ENCODE data around the gene POLD4. TPM values are rescaled to one million over a fixed set of nuclear protein-coding genes. Genes with fewer than 3 reads are reported as not detected.

Gene POLD4
- total RNA-seq, 1 donor from 2014 or later: 80.0 TPM

- Histone ChIP-seq H3K4me1 (peaks cover 19% of the 10 kb centered on the region), H3K9me3 (no peaks in the 10 kb centered on the region), H3K27me3 (no peaks in the 10 kb centered on the region), H3K27ac (no peak overlapping the region), H3K4me3 (no peak overlapping the region), H3K36me3 (no peaks in the 10 kb centered on the region)
- TF ChIP-seq POLR2A (IDR thresholded peaks at IDR 0.05) (no peak), POLR2AphosphoS5 (IDR thresholded peaks at IDR 0.05; ENCODE audit: insufficient read depth in 1 of 2, low read depth in 1 of 2) (no peak), CTCF (IDR thresholded peaks at IDR 0.05) (peak in 1 of 3 experiments; percentile 39)
- no peak for DNase-seq (ENCODE audit: extremely low spot score in 2 of 2)
- intact Hi-C loops (cut with DNase I): no loop called here
Measured at GRCh38 chr11:67389477-67389876, 36.1 kb upstream of the POLD4 start.

GRCh38 chr11:67387518-67387917, 34.2 kb upstream of the POLD4 start:
- TF ChIP-seq POLR2AphosphoS5 (IDR thresholded peaks at IDR 0.05; ENCODE audit: insufficient read depth in 1 of 2, low read depth in 1 of 2) (no peak), POLR2A (IDR thresholded peaks at IDR 0.05) (no peak), CTCF (IDR thresholded peaks at IDR 0.05) (no peak)
- intact Hi-C loops (cut with DNase I): no loop called here
- no peaks in the 10 kb centered on the region for H3K27me3 ChIP-seq
- H3K4me3 ChIP-seq: no peak overlapping the region
- no peak for DNase-seq (ENCODE audit: extremely low spot score in 2 of 2)
- H3K4me1 ChIP-seq: peaks cover 14% of the 10 kb centered on the region
- H3K9me3 ChIP-seq: no peaks in the 10 kb centered on the region
- H3K36me3 ChIP-seq: no peaks in the 10 kb centered on the region
- no peak overlapping the region for H3K27ac ChIP-seq

- Histone ChIP-seq H3K4me1 (peaks cover 9% of the 10 kb centered on the region), H3K9me3 (no peaks in the 10 kb centered on the region), H3K27me3 (no peaks in the 10 kb centered on the region), H3K36me3 (no peaks in the 10 kb centered on the region), H3K27ac (no peak overlapping the region), H3K4me3 (no peak overlapping the region)
- intact Hi-C loops (cut with DNase I): no loop called here
- TF ChIP-seq POLR2AphosphoS5 (IDR thresholded peaks at IDR 0.05; ENCODE audit: insufficient read depth in 1 of 2, low read depth in 1 of 2) (no peak), CTCF (IDR thresholded peaks at IDR 0.05) (no peak), POLR2A (IDR thresholded peaks at IDR 0.05) (no peak)
- DNase-seq (ENCODE audit: extremely low spot score in 2 of 2): no peak
Measured at GRCh38 chr11:67387069-67387468, 33.7 kb upstream of the POLD4 start.

GRCh38 chr11:67384851-67385366, 31.6 kb upstream of the POLD4 start:
- Histone ChIP-seq H3K27ac (no peak overlapping the region), H3K4me1 (peaks cover 7% of the 10 kb centered on the region), H3K9me3 (no peaks in the 10 kb centered on the region), H3K27me3 (no peaks in the 10 kb centered on the region), H3K4me3 (no peak overlapping the region), H3K36me3 (no peaks in the 10 kb centered on the region)
- intact Hi-C loops (cut with DNase I): loop anchor here (5.0 kb wide), 1 partner anchor 38 kb away; no protein-coding TSS in a partner anchor
- TF ChIP-seq POLR2AphosphoS5 (IDR thresholded peaks at IDR 0.05; ENCODE audit: insufficient read depth in 1 of 2, low read depth in 1 of 2): no peak
- TF ChIP-seq CTCF (IDR thresholded peaks at IDR 0.05): no peak
- no peak for TF ChIP-seq POLR2A (IDR thresholded peaks at IDR 0.05)
- no peak for DNase-seq (ENCODE audit: extremely low spot score in 2 of 2)

- intact Hi-C loops (cut with DNase I): loop anchor here (5.0 kb wide), 1 partner anchor 35 kb away; no protein-coding TSS in a partner anchor
- H3K4me3 ChIP-seq: no peak overlapping the region
- TF ChIP-seq POLR2AphosphoS5 (IDR thresholded peaks at IDR 0.05; ENCODE audit: insufficient read depth in 1 of 2, low read depth in 1 of 2) (peak; percentile 21 to 62), CTCF (IDR thresholded peaks at IDR 0.05) (peak; percentile 95 to 99 (median 98)), POLR2A (IDR thresholded peaks at IDR 0.05) (no peak)
- H3K27me3 ChIP-seq: no peaks in the 10 kb centered on the region
- DNase-seq (ENCODE audit: extremely low spot score in 2 of 2): no peak
- no peak overlapping the region for H3K27ac ChIP-seq
- H3K4me1 ChIP-seq: peaks cover 23% of the 10 kb centered on the region
- H3K9me3 ChIP-seq: no peaks in the 10 kb centered on the region
- H3K36me3 ChIP-seq: no peaks in the 10 kb centered on the region
Measured at GRCh38 chr11:67382276-67383136, 29.2 kb upstream of the POLD4 start.
